GM12891 (cell line): ENCODE results near the gene MBD2. TPM values are rescaled to one million over a fixed set of nuclear protein-coding genes. Genes with fewer than 3 reads are reported as not detected.
A peak's percentile ranks its signal among the peaks of the same experiment; 100 is the strongest.
"Not testable (repeated sequence)": the region's sequence is repeated elsewhere in the genome, so short reads cannot be mapped to it uniquely, and the experiment has no call there.

Experiments used
- DNase-seq: peaks from one replicate; pipeline ENCODE4 v3.0.0; 2011; ENCODE audit warnings: low spot score; ENCODE audit not compliant: insufficient read length
- FAIRE-seq: peaks from 2 replicates; lab custom pipeline; 2011; peaks lifted over from hg19 to GRCh38; lab: Jason Lieb, UNC
- PAX5 ChIP-seq: IDR thresholded peaks from 2 replicates; pipeline ENCODE4 v1.6.1; 2011; ENCODE audit warnings: low read length, moderate library complexity, mild to moderate bottlenecking; ENCODE audit not compliant: insufficient read depth, severe bottlenecking
- POLR2A ChIP-seq: IDR thresholded peaks from 2 replicates; pipeline ENCODE4 v1.6.1; 2011; ENCODE audit warnings: low read depth, low read length, control low read depth
- POLR2AphosphoS5 ChIP-seq: IDR thresholded peaks from 2 replicates; pipeline ENCODE4 v1.6.1; 2011; ENCODE audit warnings: low read depth, low read length, control low read depth
- POU2F2 ChIP-seq: IDR thresholded peaks from 2 replicates; pipeline ENCODE4 v1.6.1; 2011; ENCODE audit warnings: low read depth, mild to moderate bottlenecking, control low read depth, low read length, moderate library complexity
- SPI1 ChIP-seq: IDR thresholded peaks from 2 replicates; pipeline ENCODE4 v1.6.1; 2011; ENCODE audit warnings: low read depth, low read length, control low read depth
- TAF1 ChIP-seq: IDR thresholded peaks from 2 replicates; pipeline ENCODE4 v1.6.1; 2011; ENCODE audit warnings: low read depth, low read length, control low read depth
- polyA plus RNA-seq: library from polyadenylated mRNA; unstranded; fragments of >200 nt; gene quantifications from one replicate; pipeline ENCODE4 v1.2.1, GENCODE V29; 2012; ENCODE audit warnings: low read depth, missing spikeins, inconsistent platforms; ENCODE audit not compliant: missing spikeins

Gene MBD2
- 46.0 TPM for polyA plus RNA-seq

GRCh38 chr18:54224379-54225014 lies at the start of gene MBD2:
Gene MBD2, minus strand, starts transcription at chr18:54224669. Its CDS starts 110 bp downstream, at chr18:54224559.
- peak; percentile 63 for DNase-seq
- peak; percentile 97 for FAIRE-seq
- TF ChIP-seq SPI1 (no peak), POLR2AphosphoS5 (0 out of 2 replicates have a peak, but pooled peaks have one; percentile 33), POLR2A (no peak), PAX5 (no peak), POU2F2 (no peak), TAF1 (peak; percentile 46)

GRCh38 chr18:54269893-54270844 lies 45.7 kb upstream of the MBD2 start:
- no peak for TF ChIP-seq POLR2A
- TF ChIP-seq PAX5, result peak; percentile 10
- no peak for TF ChIP-seq SPI1
- TF ChIP-seq POLR2AphosphoS5, result no peak; the same call in 1 of the 2 replicates
- TF ChIP-seq POU2F2, result no peak
- no peak for TF ChIP-seq TAF1
- DNase-seq, result no peak
- FAIRE-seq, result peak; percentile 9

- DNase-seq (no peak), FAIRE-seq (peak; percentile 83)
- TF ChIP-seq POU2F2, result no peak
- no peak for TF ChIP-seq PAX5
- no peak for TF ChIP-seq POLR2AphosphoS5
- no peak for TF ChIP-seq SPI1
- TF ChIP-seq POLR2A, result no peak; the same call in 1 of the 2 replicates
- TF ChIP-seq TAF1, result no peak
These were observed 44.3 kb upstream of the MBD2 start for GRCh38 chr18:54268751-54269150.

- no peak for DNase-seq
- no peak for FAIRE-seq
- TF ChIP-seq POLR2AphosphoS5, result no peak
- no peak for TF ChIP-seq POLR2A
- TF ChIP-seq SPI1, result no peak
- no peak for TF ChIP-seq TAF1
- TF ChIP-seq POU2F2, result no peak
- TF ChIP-seq PAX5, result no peak
These were observed 43.2 kb upstream of the MBD2 start for GRCh38 chr18:54267701-54268100.

GRCh38 chr18:54263904-54264336 lies 39.5 kb upstream of the MBD2 start:
- TF ChIP-seq PAX5 (no peak), POLR2AphosphoS5 (no peak), SPI1 (no peak), POU2F2 (0 out of 2 replicates have a peak, but pooled peaks have one; percentile 36), TAF1 (peak; percentile 41; the same call in 1 of the 2 replicates), POLR2A (no peak)
- DNase-seq (no peak), FAIRE-seq (peak; percentile 96)

- FAIRE-seq (peak; percentile 86), DNase-seq (no peak)
- TF ChIP-seq TAF1 (no peak), SPI1 (peak; percentile 27; the same call in 1 of the 2 replicates)
These were observed 37.4 kb upstream of the MBD2 start for GRCh38 chr18:54261894-54262293.

- DNase-seq (no peak), FAIRE-seq (peak; percentile 85)
- no peak for TF ChIP-seq POU2F2
- no peak for TF ChIP-seq SPI1
- no peak for TF ChIP-seq POLR2A
- no peak for TF ChIP-seq TAF1
- no peak for TF ChIP-seq PAX5
- no peak for TF ChIP-seq POLR2AphosphoS5
These were observed 36.1 kb upstream of the MBD2 start for GRCh38 chr18:54260396-54261072.

- FAIRE-seq, DNase-seq: not testable (repeated sequence)
These were observed 33.3 kb upstream of the MBD2 start for GRCh38 chr18:54257818-54258217.

GRCh38 chr18:54257015-54257414 lies 32.5 kb upstream of the MBD2 start:
- FAIRE-seq, result no peak
- TF ChIP-seq POU2F2, result no peak
- no peak for DNase-seq

- TF ChIP-seq POLR2AphosphoS5, result no peak
- no peak for TF ChIP-seq SPI1
- no peak for TF ChIP-seq PAX5
- TF ChIP-seq TAF1, result no peak
- TF ChIP-seq POLR2A, result no peak
- no peak for TF ChIP-seq POU2F2
- no peak for FAIRE-seq
- DNase-seq, result no peak
These were observed 30.7 kb upstream of the MBD2 start for GRCh38 chr18:54255141-54255540.
